Measurements from ENCODE around the gene MPV17.
"Not testable (repeated sequence)": the region's sequence is repeated elsewhere in the genome, so short reads cannot be mapped to it uniquely, and the experiment has no call there.

MPV17 gene

DNA sequence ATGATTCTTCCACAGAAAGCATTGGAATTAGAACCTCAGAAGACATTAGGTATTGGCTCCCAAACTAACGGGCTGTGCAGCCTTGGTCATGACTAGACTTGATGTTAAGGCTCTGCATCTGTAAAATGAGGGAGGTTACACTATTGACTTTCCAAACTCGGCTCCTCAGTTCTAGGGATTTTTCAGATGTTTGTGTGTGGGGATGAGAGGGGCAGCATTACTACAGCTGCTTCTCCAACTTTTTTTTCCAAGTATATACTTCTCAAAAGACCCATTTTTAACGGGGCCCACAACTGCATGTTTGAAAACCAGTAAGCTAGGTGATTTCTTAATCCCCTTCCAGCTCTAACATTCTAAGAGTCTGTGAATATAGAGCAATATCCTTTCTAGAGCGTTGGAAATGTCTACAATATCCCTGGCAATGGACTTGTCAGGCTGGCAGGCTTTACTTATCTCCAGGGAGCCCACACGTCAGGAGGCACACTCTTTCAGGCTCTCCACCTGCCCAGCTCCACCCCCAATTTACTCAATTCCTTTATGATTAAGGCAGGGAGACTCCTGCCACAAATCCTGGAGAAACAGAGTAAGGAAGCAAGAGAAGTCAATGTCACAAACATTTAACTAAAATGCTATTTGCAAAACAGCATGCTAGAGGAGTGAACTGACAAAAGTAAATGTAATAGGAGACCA lies 844 bp upstream of the MPV17 start:
- TF ChIP-seq, protein P1, sequence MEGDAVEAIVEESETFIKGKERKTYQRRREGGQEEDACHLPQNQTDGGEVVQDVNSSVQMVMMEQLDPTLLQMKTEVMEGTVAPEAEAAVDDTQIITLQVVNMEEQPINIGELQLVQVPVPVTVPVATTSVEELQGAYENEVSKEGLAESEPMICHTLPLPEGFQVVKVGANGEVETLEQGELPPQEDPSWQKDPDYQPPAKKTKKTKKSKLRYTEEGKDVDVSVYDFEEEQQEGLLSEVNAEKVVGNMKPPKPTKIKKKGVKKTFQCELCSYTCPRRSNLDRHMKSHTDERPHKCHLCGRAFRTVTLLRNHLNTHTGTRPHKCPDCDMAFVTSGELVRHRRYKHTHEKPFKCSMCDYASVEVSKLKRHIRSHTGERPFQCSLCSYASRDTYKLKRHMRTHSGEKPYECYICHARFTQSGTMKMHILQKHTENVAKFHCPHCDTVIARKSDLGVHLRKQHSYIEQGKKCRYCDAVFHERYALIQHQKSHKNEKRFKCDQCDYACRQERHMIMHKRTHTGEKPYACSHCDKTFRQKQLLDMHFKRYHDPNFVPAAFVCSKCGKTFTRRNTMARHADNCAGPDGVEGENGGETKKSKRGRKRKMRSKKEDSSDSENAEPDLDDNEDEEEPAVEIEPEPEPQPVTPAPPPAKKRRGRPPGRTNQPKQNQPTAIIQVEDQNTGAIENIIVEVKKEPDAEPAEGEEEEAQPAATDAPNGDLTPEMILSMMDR (IDR thresholded peaks at IDR 0.05; ENCODE audit: insufficient read depth, low read length), result no peak
- TF ChIP-seq SPI1 (IDR thresholded peaks at IDR 0.05; ENCODE audit: borderline replicate concordance, low read depth) (no peak), GABPA (IDR thresholded peaks at IDR 0.05; ENCODE audit: low read depth) (no peak)
- DNase-seq (ENCODE audit: low read depth in 1 of 2, low spot score in 1 of 2), result no peak
- peak overlapping the region; percentile 81 for H3K4me3 ChIP-seq (replicated peaks; ENCODE audit: insufficient read depth, low read length)
- peak overlapping the region; percentile 93 for H3K27ac ChIP-seq (replicated peaks)
- no peaks in the 10 kb centered on the region for H3K27me3 ChIP-seq (ENCODE audit: insufficient read depth, poor library complexity, severe bottlenecking)

DNA sequence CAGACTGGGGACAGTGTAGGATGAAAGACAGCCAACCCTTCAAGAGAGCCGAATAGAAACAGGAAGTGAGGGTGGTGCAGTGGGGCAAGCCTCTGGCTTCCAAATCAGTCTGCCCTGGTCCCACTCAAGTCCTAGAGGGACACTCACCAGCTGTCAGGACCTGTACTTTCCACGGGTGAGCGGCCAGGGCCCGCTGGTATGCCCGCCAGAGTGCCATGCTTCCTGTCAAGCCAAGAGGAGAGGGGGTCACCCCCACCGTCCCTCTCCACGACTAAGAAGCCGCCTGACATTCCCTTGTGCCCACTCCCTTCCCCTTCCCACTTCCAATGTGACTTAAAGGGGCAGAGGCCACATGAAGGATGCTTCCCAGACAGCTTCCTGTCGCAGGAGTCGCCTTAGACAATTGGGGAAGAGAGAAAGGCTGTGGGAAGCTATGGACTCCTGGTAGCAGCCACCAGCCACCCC lies 564 bp downstream of the MPV17 start:
- DNase-seq (ENCODE audit: low read depth in 1 of 2, low spot score in 1 of 2), result peak in 1 of 2 experiments; percentile 55
- no peaks in the 10 kb centered on the region for H3K27me3 ChIP-seq (ENCODE audit: insufficient read depth, poor library complexity, severe bottlenecking)
- peak overlapping the region; percentile 81 for H3K4me3 ChIP-seq (replicated peaks; ENCODE audit: insufficient read depth, low read length)
- TF ChIP-seq SPI1 (IDR thresholded peaks at IDR 0.05; ENCODE audit: borderline replicate concordance, low read depth) (peak; percentile 94), GABPA (IDR thresholded peaks at IDR 0.05; ENCODE audit: low read depth) (no peak), POLR2AphosphoS5 (IDR thresholded peaks at IDR 0.05; ENCODE audit: low read depth) (no peak)
- TF ChIP-seq, protein P1 (IDR thresholded peaks at IDR 0.05; ENCODE audit: insufficient read depth, low read length), result no peak
- H3K27ac ChIP-seq (replicated peaks), result peak overlapping the region; percentile 93

DNA sequence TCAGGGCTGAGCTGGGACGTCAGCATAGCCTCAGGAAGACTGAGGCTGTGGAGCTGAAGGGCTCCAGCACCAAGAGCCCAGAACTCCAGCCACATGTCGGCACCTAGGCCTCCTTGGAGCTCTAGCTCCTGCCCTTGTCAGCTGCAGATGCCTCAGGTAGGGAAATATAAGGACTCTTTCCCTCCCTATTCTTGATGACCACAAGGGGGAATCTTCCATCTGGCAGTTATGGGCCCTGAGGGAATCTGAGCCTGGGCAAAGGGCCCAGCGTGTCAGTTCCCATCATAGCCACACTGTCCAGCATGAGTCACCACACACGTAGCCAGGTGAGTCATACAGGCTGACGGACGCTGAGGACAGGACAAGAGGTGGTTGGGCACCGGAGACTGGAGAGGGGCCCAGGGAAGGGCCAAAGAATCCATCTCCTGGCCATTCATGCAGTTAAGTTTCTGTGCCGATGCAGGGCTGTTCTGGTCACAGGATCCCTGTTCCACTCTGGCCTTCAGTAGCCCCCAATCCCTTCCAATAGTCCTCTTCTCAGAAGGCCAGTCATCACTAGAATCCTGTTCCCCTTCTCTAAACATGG lies 1.8 kb downstream of the MPV17 start:
- Histone ChIP-seq H3K27ac (replicated peaks) (no peak overlapping the region; the same call in 1 of the 2 replicates), H3K4me3 (replicated peaks; ENCODE audit: insufficient read depth, low read length) (no peak overlapping the region), H3K27me3 (ENCODE audit: insufficient read depth, poor library complexity, severe bottlenecking) (no peaks in the 10 kb centered on the region)
- TF ChIP-seq SPI1 (IDR thresholded peaks at IDR 0.05; ENCODE audit: borderline replicate concordance, low read depth) (no peak), GABPA (IDR thresholded peaks at IDR 0.05; ENCODE audit: low read depth) (no peak), POLR2AphosphoS5 (IDR thresholded peaks at IDR 0.05; ENCODE audit: low read depth) (no peak)
- TF ChIP-seq, protein P1 (IDR thresholded peaks at IDR 0.05; ENCODE audit: insufficient read depth, low read length), result no peak
- TF ChIP-seq, protein P2, sequence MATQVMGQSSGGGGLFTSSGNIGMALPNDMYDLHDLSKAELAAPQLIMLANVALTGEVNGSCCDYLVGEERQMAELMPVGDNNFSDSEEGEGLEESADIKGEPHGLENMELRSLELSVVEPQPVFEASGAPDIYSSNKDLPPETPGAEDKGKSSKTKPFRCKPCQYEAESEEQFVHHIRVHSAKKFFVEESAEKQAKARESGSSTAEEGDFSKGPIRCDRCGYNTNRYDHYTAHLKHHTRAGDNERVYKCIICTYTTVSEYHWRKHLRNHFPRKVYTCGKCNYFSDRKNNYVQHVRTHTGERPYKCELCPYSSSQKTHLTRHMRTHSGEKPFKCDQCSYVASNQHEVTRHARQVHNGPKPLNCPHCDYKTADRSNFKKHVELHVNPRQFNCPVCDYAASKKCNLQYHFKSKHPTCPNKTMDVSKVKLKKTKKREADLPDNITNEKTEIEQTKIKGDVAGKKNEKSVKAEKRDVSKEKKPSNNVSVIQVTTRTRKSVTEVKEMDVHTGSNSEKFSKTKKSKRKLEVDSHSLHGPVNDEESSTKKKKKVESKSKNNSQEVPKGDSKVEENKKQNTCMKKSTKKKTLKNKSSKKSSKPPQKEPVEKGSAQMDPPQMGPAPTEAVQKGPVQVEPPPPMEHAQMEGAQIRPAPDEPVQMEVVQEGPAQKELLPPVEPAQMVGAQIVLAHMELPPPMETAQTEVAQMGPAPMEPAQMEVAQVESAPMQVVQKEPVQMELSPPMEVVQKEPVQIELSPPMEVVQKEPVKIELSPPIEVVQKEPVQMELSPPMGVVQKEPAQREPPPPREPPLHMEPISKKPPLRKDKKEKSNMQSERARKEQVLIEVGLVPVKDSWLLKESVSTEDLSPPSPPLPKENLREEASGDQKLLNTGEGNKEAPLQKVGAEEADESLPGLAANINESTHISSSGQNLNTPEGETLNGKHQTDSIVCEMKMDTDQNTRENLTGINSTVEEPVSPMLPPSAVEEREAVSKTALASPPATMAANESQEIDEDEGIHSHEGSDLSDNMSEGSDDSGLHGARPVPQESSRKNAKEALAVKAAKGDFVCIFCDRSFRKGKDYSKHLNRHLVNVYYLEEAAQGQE (IDR thresholded peaks at IDR 0.05; ENCODE audit: insufficient replicate concordance, low read depth), result no peak
- DNase-seq (ENCODE audit: low read depth in 1 of 2, low spot score in 1 of 2), result peak in 1 of 2 experiments; percentile 49

DNA sequence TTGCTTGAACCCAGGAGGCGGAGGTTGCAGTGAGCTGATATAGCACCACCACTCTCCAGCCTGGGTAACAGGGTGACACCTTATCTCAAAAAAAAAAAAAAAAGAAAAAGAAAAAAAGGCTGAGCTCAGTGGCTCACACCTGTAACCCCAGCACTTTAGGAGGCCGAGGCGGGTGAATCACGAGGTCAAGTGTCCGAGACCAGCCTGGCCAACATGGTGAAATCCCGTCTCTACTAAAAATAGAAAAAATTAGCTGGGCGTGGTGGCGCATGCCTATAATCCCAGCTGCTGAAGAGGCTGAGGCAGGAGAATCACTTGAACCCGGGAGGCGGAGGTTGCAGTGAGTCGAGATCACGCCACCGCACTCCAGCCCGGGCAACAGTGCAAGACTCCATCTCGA lies 3.1 kb downstream of the MPV17 start:
- not testable (repeated sequence) for DNase-seq (ENCODE audit: low read depth in 1 of 2, low spot score in 1 of 2); H3K27me3 ChIP-seq (ENCODE audit: insufficient read depth, poor library complexity, severe bottlenecking); H3K27ac ChIP-seq (replicated peaks); H3K4me3 ChIP-seq (replicated peaks; ENCODE audit: insufficient read depth, low read length)

All from HL-60 (cell line).